Stomach (tissue), 4 donors: ENCODE measurements around the gene ARRDC3.

Source experiments
- POLR2A ChIP-seq, 4 donors: fragments of 450-650 bp; IDR thresholded peaks; one replicate each; pipeline ENCODE4 v1.6.1; 2016; ENCODE audit warnings: antibody characterized with exemption in 4 of 4, control low read depth in 2 of 4, mild to moderate bottlenecking in 1 of 4, moderate library complexity in 1 of 4
- POLR2AphosphoS5 ChIP-seq, 3 donors: sonication (generic); formaldehyde crosslinking; IDR thresholded peaks; one replicate each; pipeline ENCODE4 v1.6.1; 2016; ENCODE audit warnings: antibody characterized with exemption in 3 of 3
- TF ChIP-seq, protein P1 (sequence below), 7 experiments: fragments of 450-650 bp in 4 of 7; fragments of 200-600 bp in 3 of 7; sonication (generic) in 3 of 7; IDR thresholded peaks; one replicate each; pipeline ENCODE4 v1.5.1; 2016 to 2019; ENCODE audit warnings: antibody characterized with exemption in 7 of 7, control low read depth in 2 of 7, mild to moderate bottlenecking in 1 of 7

DNA sequence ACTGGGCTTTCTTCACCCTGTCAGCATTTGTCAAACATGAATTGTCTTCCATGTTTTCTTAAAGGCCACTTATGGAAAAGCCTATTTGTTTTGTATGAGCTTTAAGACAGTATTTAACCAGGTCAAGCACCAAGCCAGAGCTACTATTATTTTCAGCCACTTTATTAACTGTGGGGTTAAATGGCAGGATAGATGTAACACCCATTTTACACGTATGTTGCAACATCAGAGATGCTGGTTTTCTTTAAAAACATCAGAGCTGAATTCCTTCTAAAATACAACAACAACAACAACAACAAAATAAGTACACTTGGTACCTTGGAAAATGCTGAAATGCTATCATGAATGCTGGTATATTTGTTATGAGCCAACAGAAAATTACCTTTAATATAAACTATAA, 13.6 kb downstream of the ARRDC3 start:
- TF ChIP-seq, protein P1, sequence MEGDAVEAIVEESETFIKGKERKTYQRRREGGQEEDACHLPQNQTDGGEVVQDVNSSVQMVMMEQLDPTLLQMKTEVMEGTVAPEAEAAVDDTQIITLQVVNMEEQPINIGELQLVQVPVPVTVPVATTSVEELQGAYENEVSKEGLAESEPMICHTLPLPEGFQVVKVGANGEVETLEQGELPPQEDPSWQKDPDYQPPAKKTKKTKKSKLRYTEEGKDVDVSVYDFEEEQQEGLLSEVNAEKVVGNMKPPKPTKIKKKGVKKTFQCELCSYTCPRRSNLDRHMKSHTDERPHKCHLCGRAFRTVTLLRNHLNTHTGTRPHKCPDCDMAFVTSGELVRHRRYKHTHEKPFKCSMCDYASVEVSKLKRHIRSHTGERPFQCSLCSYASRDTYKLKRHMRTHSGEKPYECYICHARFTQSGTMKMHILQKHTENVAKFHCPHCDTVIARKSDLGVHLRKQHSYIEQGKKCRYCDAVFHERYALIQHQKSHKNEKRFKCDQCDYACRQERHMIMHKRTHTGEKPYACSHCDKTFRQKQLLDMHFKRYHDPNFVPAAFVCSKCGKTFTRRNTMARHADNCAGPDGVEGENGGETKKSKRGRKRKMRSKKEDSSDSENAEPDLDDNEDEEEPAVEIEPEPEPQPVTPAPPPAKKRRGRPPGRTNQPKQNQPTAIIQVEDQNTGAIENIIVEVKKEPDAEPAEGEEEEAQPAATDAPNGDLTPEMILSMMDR (IDR thresholded peaks at IDR 0.05), result no peak
- TF ChIP-seq POLR2AphosphoS5 (IDR thresholded peaks at IDR 0.05), result no peak
- TF ChIP-seq POLR2A (IDR thresholded peaks at IDR 0.05), result no peak
